ENCODE measurements around the gene ACAP3.

ACAP3 gene

GRCh38 chr1:1343811-1344421, 36.2 kb upstream of the ACAP3 start:
- no peak for DNase-seq (ENCODE audit: low spot score)
- in situ Hi-C loops (cut with MboI; ENCODE audit: low sequenced_read_pairs, unreplicated experiment), result no loop called here

GRCh38 chr1:1342584-1343115, 34.9 kb upstream of the ACAP3 start:
- no peak for TF ChIP-seq CTCF (IDR thresholded peaks at IDR 0.05; ENCODE audit: borderline replicate concordance, control extremely low read depth, extremely low read depth, insufficient read depth, missing control alignments)
- in situ Hi-C loops (cut with MboI; ENCODE audit: low sequenced_read_pairs, unreplicated experiment), result no loop called here
- no peak for DNase-seq (ENCODE audit: low spot score)

More at GRCh38 chr1:1343811-1344421, 36.2 kb upstream of the ACAP3 start:
- TF ChIP-seq CTCF (IDR thresholded peaks at IDR 0.05; ENCODE audit: borderline replicate concordance, control extremely low read depth, extremely low read depth, insufficient read depth, missing control alignments), result no peak

GRCh38 chr1:1342061-1342562, 34.4 kb upstream of the ACAP3 start:
- DNase-seq (ENCODE audit: low spot score), result no peak
- in situ Hi-C loops (cut with MboI; ENCODE audit: low sequenced_read_pairs, unreplicated experiment), result no loop called here
- TF ChIP-seq CTCF (IDR thresholded peaks at IDR 0.05; ENCODE audit: borderline replicate concordance, control extremely low read depth, extremely low read depth, insufficient read depth, missing control alignments), result no peak

- in situ Hi-C loops (cut with MboI; ENCODE audit: low sequenced_read_pairs, unreplicated experiment), result no loop called here
- no peak for TF ChIP-seq CTCF (IDR thresholded peaks at IDR 0.05; ENCODE audit: borderline replicate concordance, control extremely low read depth, extremely low read depth, insufficient read depth, missing control alignments)
- DNase-seq (ENCODE audit: low spot score), result no peak
Observed at GRCh38 chr1:1341549-1342021, 33.9 kb upstream of the ACAP3 start.

- in situ Hi-C loops (cut with MboI; ENCODE audit: low sequenced_read_pairs, unreplicated experiment), result no loop called here
- no peak for TF ChIP-seq CTCF (IDR thresholded peaks at IDR 0.05; ENCODE audit: borderline replicate concordance, control extremely low read depth, extremely low read depth, insufficient read depth, missing control alignments)
- no peak for DNase-seq (ENCODE audit: low spot score)
Observed at GRCh38 chr1:1340791-1341548, 33.2 kb upstream of the ACAP3 start.

- no peak for TF ChIP-seq CTCF (IDR thresholded peaks at IDR 0.05; ENCODE audit: borderline replicate concordance, control extremely low read depth, extremely low read depth, insufficient read depth, missing control alignments)
- in situ Hi-C loops (cut with MboI; ENCODE audit: low sequenced_read_pairs, unreplicated experiment), result no loop called here
Observed at GRCh38 chr1:1340185-1340584, 32.5 kb upstream of the ACAP3 start.

More at GRCh38 chr1:1340185-1340584, 32.5 kb upstream of the ACAP3 start:
- DNase-seq (ENCODE audit: low spot score), result no peak

Measured in GM13976 (cell line).